ENCODE measurements around the gene COL3A1. TPM values are rescaled to one million over a fixed set of nuclear protein-coding genes. Genes with fewer than 3 reads are reported as not detected.

The COL3A1 gene
- total RNA-seq, 1 donor = 1,653 TPM

- TF ChIP-seq, protein P1, sequence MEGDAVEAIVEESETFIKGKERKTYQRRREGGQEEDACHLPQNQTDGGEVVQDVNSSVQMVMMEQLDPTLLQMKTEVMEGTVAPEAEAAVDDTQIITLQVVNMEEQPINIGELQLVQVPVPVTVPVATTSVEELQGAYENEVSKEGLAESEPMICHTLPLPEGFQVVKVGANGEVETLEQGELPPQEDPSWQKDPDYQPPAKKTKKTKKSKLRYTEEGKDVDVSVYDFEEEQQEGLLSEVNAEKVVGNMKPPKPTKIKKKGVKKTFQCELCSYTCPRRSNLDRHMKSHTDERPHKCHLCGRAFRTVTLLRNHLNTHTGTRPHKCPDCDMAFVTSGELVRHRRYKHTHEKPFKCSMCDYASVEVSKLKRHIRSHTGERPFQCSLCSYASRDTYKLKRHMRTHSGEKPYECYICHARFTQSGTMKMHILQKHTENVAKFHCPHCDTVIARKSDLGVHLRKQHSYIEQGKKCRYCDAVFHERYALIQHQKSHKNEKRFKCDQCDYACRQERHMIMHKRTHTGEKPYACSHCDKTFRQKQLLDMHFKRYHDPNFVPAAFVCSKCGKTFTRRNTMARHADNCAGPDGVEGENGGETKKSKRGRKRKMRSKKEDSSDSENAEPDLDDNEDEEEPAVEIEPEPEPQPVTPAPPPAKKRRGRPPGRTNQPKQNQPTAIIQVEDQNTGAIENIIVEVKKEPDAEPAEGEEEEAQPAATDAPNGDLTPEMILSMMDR (IDR thresholded peaks at IDR 0.05; ENCODE audit: insufficient read depth, low read length) = no peak
- no peak for DNase-seq (ENCODE audit: low read depth)
- no peak overlapping the region for H3K4me3 ChIP-seq (ENCODE audit: low read depth, low read length)
These were observed 24.9 kb upstream of the COL3A1 start for GRCh38 chr2:188949046-188949818.

DNA sequence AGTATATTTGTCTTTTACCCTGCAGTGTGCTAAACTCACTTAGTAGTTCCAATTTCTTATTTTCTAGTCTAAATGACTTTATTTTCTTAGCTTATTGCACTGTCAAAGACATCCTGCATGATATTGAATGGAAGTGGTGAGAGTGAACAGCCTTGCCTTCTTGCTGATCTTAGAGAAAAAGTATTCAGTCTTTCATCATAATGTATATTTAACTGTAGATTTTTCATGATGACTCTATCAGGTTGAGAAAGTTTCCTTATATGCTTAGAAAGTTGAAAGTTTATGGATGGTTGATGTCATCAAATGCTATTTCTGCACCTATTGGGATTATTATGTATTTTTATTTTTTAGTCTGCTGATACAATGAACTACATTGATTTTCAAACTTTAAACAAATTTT lies 21.3 kb upstream of the COL3A1 start:
- no peak for DNase-seq (ENCODE audit: low read depth)
- no peak overlapping the region for H3K4me3 ChIP-seq (ENCODE audit: low read depth, low read length)
- TF ChIP-seq, protein P1 (IDR thresholded peaks at IDR 0.05; ENCODE audit: insufficient read depth, low read length) = no peak

DNA sequence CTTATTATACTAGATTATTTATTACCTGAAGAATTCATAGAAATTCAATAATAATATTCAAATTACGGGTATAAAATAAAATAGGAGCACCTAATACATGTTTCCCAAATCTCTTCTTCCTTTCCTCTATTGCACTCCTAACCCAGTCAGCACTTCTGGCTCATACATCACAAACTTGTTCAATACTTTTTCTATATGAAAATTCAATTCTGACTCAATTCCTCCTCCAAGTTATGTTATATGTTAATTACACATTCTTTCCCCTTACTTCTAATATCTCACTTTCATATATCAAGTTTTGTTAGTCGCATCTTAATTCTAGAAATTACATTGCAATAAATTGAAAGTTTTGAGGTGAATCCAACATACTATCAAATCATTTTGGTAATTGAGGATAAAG lies 17.9 kb upstream of the COL3A1 start:
- TF ChIP-seq, protein P1 (IDR thresholded peaks at IDR 0.05; ENCODE audit: insufficient read depth, low read length) = no peak

GRCh38 chr2:188956961-188957360 lies 17.2 kb upstream of the COL3A1 start:
- TF ChIP-seq, protein P1 (IDR thresholded peaks at IDR 0.05; ENCODE audit: insufficient read depth, low read length) = no peak
- no peak overlapping the region for H3K4me3 ChIP-seq (ENCODE audit: low read depth, low read length)
- DNase-seq (ENCODE audit: low read depth) = no peak

More for the DNA sequence above, 17.9 kb upstream of the COL3A1 start:
- H3K4me3 ChIP-seq (ENCODE audit: low read depth, low read length) = no peak overlapping the region
- no peak for DNase-seq (ENCODE audit: low read depth)

GRCh38 chr2:188957646-188958045 lies 16.5 kb upstream of the COL3A1 start:
- DNase-seq (ENCODE audit: low read depth) = no peak
- TF ChIP-seq, protein P1 (IDR thresholded peaks at IDR 0.05; ENCODE audit: insufficient read depth, low read length) = no peak
- no peak overlapping the region for H3K4me3 ChIP-seq (ENCODE audit: low read depth, low read length)

- no peak overlapping the region for H3K4me3 ChIP-seq (ENCODE audit: low read depth, low read length)
- TF ChIP-seq, protein P1 (IDR thresholded peaks at IDR 0.05; ENCODE audit: insufficient read depth, low read length) = no peak
- peak; percentile 48 for DNase-seq (ENCODE audit: low read depth)
These were observed 10.4 kb upstream of the COL3A1 start for GRCh38 chr2:188963741-188964140.

Data from fibroblast of the aortic adventitia (primary cell).